CD4-positive, alpha-beta T cell treated with Interleukin-21 for 1 hour (primary cell): ENCODE results near the gene AFAP1L2.
"Not testable (repeated sequence)": the region's sequence is repeated elsewhere in the genome, so short reads cannot be mapped to it uniquely, and the experiment has no call there.

ENCODE experiments used
- DNase-seq: peaks from one replicate; pipeline ENCODE4 v3.0.0-alpha.2; 2020

Gene AFAP1L2

DNA sequence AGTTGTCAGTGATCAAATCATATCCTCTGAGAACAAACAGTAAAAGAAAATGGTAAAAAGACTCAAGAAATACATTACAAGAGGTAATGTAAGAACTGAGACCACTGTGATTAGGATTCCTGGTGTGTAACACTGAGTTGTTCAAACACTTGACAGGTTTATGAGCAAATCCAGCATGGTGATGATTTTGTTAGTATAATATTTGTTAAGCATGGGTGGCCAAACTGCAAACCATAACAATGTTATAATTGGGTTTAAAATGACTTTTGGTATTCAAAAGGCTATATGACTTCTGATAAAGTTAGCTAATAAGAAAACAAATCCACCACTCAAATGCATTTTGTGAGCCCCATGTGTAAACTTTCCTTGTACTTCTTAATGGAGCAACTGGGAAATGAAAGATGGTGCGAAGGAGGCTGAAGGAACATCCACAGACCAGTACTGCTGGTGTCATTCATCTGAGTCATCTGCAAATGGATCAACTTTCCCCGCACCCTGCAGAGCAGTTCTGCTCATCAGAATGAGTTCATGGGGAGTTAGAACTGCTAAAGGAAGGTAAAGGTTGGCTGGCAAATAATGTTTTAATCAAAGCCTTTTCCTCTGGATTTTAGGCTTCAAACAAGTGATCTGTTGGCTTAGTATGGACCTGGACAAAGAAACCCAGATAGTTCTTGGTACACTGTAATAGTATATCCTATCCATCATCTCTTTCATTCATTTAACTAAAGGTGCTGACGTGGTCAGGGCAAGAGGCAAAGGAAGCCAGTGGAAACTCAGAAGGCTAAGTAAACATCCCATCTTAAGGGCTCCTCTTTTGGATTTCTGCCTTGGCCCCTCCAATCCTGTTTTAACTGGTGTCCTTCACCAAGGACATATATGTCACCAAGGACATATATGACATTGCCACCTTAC, 45.0 kb downstream of the AFAP1L2 start:
- no peak for DNase-seq

DNA sequence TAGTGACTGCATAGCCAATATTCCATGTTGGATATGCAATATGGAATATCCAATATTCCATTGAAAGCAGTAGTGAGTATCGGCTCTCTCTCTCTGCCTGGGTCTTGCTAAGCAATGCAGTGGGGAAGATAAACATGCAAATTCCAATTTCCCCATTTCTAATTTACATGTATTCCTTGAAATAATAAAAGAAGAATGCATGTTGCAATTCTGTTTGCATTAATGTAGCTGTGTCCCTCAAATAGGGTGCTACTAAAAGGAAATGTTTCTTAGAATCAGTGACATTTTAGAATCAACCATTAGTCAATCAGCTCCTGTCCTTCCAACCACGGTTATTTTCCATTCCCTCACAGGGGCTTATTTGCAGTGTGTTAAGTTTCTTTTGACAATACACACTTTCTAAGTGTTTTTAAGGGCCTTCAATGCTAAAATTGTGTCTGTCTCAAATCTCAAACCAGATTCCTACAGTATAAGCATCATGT, 46.7 kb downstream of the AFAP1L2 start:
- DNase-seq = no peak

DNA sequence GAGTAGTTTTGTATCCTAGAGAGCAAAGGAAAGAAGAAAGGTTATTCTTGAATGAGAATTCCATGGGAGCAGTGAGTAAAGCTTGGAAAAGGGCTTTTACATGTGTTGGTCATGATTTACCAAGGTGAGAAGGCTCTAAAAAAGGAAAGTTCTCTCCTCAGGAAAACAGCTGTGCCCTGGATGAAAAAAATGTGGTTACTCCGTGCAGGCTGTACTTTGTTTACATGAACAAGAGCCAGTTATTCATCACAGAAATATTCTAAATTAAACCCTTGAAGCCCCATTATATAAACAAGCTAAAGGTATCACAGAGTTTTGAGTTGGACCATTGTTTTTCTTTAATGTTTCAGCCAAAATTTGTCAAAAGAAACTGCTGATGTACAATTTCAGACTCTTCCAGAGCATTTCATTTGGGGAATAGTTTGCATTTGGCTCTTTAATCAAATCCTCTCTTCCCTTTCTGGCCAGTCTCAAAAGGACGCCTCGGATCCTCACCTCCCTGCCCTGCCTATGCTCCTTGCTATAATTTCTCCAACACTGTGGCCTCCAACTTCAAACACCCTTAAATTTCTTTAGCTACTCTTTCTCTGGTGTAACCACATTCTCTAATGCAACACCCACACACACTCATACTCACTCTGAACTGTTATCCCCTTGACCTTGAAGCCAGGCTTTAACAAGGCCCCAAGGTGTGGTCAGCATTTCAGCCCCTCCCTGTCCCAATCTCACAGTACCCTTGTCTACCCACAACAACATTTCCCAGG, 47.4 kb downstream of the AFAP1L2 start:
- DNase-seq = no peak

DNA sequence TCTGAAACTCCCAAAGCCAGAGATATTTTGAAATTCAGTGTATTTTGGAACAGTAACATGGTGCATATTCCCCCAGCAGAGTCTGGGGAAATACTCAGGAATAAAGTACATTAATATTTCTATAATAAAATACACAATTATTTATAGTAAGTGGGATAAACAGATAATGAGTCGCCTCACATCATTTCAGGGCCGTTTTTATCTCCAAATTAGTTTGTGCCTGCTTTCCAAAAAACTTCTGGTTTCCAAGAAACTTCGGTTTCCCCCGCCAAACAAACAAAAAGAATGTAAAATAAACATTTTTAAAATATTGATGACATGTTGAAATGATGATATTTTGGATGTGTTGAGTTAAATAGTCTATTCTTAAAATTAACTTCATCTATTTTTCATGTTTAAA, 48.2 kb downstream of the AFAP1L2 start:
- DNase-seq = no peak

DNA sequence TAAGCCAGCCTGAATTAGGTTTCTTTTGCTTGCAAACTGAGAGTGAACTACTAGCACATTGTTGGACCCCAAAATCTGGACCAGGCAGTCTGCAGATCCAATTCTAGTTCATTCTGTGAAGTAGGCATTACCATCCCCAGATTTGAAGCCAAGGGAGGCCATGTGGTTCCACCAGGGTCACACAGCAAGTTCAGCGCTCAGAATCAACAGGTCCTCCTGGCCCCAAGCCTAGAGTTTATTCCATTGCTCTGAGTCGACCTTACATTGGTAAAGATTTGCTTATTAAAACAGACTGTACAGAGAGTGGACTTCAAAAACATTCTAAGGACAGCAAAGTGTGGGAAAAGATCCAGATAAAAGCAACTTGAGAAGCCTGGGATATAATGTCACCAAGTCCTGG, 50.9 kb downstream of the AFAP1L2 start:
- DNase-seq = no peak

DNA sequence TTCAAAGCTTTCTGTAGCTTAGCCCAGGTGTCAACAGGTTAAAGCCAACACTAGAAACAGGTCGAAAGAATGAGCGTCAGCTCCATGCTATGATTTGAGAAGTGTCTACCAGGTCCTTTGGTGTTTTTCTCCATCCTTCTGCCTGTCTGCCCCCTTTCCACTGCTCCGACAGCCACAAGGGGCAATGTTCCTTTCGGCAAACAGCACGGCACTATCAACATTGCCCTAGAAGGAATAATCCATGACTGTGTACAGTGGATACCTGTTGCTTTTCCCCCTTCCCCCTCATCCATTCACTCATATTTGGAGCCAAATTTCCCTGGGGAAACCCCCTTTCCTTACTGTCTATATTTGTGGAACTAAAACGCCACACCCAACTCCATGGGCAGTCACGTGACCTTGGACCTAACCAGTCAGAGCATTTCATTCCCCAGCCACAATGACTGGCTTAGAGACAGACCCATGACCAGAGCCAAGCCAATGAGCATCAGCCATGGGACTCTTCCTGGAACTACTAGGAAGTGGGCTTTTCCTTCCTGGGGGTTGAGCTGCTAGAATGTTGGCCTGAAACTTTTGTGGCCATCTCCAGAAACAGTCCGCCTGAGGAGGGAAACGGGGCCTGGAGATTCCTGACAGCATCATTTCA, 51.5 kb downstream of the AFAP1L2 start:
- DNase-seq = no peak

DNA sequence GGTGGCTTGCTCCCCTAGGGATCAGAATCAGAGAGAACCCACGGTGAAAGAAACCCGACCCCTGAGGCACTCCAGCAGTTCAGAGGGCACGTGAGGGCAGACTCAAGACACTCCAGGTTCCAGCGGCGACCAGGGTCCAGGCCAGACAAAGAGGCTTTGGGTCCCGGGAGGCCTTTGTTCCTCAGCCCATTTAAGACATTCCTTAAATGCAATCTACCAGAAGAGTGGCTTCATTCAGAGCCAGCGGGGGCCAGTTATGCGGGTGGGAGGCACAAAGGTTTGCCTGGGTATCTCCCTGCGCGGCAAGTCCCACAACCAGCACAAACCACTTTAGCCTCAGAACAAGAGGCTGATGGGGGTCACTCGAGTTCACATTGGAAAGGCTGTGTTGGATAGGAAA, 53.6 kb downstream of the AFAP1L2 start:
- no peak for DNase-seq

DNA sequence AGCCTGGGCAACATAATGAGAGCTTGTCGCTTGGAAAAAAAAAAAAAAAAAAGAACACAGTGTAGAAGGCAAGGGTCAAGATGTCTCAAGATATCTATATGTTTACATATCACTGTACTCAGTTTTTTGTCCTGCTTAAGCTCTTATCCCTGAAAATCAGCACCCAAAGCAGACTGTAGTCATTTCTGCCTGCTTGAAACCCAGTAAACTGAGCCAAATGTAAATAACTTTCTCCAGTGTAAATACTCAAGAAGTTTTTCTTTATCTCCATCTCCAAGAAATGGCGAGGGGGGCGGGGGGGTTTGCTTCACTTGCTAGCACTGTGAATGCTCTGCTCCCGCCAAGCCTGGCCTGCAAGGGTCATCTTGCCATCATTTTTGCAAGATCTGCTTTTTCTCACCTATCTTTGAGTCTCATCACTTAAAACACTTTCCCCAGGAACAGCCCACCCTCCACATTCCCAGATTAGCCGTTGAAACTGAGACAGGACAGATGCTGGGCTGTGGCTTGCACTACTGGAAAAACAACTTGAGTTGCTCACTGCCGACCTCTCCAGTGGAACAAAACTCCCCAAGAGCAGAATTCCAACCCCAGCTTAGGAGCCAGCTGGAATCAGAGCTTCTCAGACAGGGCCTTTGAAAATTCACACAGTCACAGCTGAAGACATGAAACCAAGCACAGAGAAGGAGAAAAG, 54.6 kb downstream of the AFAP1L2 start:
- no peak for DNase-seq

DNA sequence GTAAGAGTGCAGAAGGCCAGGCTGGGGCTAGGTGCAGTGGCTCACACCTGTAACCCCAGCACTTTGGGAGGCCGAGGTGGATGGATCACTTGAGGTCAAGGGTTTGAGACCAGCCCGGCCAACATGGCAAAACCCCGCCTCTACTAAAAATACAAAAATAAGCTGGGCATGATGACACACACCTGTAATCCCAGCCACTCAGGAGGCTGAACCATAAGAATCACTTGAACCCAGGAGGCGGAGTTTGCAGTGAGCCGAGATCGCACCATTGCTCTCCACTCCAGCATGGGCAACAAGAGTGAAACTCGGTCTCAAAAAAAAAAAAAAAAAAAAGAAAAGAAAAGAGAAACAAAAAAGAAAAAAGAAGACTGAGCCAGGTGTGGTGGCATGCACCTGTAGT, 55.2 kb downstream of the AFAP1L2 start:
- DNase-seq = not testable (repeated sequence)

DNA sequence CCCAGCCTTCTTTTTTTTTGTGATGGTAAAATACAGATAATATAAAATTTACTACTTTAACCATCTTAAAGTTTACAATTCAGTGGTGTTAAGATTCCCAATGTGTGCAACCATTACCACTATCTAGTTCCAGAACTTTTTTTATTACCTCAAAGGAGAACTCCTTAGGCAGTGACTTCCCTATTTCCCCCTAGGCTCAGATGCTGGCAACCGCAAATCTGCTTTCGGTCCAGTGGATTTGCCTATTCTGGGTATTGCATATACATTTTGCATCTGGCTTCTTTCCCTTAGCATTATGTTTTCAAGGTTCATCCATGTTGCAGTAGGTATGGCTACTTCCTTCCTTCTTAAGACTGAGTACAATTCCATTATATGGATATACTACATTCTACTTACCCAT, 56.5 kb downstream of the AFAP1L2 start:
- DNase-seq = no peak

DNA sequence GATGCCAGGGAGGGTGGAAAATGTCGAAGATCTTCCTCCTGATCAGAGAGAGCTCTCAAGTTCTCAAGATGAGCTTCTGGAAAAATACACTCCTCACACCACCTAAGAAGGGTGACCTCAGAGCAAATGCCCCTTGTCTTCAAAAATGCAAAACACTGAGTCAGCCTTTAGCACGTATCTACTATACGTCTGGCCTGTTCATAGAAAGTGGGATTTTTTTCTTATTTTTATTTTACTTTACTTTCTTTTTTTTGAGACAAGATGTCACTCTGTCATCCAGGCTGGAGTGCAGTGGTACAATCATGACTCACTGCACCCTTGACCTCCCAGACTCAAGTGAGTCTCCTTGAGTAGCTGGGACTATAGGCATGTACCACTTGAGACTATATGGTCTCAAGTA, 57.1 kb downstream of the AFAP1L2 start:
- no peak for DNase-seq

DNA sequence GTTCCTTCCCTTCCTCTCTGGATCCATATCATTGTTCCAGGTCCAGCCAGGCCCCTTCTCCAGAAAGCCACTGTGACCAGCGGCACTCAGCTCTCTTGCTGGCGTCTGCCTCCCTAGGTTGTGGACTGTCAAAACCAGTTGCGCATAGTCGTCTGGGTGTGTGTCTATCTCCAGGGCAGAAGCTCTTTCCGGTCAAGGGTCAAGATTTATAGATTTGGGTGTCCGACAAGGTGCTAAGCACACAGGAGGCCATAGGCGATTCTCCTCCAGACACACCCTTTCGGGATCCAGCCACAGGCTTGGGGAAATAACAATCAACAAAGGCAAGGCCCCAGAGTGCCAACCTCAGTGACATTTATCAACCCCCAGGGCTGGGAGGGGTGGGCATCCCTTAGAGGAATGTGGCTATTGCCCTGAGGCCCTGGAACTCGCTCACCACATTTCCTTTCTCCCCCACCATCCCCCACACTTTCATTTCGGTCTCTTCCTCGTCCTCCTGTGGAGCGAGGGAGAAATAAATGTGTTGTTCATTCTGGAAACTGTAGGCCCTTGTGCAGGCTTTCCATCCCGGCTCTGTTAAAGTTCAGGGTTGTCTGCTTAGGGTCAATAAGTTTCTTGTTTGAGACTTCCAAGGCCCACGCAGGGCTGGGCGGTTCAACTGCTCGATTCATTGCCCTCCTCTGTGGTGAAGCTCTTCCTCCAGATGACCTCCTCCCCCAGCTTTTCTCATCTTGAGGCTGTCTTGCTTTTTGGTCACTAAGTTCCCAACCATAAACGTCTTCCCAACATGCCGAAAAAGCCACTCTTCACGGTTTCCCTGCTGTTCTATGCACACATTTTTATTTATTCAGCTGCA, 57.9 kb downstream of the AFAP1L2 start:
- no peak for DNase-seq

DNA sequence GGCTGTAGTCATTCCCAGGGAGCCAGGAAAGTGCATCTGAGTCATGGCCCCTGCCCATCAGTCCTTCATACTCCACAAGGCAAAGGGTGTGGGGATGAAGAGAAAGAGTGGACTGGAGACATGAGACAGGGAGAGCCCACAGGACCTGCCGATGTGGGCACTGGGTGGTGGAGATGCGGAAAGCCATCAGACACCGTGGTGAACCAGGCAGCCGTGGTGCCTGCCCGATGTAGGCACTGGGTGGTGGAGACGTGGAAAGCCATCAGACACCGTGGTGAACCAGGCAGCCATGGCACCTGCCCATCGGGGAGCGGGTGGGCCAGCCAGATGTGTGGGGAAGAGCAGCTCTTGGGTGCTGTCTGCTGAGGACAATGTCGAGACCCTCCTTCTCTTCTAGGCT, 58.6 kb downstream of the AFAP1L2 start:
- no peak for DNase-seq

DNA sequence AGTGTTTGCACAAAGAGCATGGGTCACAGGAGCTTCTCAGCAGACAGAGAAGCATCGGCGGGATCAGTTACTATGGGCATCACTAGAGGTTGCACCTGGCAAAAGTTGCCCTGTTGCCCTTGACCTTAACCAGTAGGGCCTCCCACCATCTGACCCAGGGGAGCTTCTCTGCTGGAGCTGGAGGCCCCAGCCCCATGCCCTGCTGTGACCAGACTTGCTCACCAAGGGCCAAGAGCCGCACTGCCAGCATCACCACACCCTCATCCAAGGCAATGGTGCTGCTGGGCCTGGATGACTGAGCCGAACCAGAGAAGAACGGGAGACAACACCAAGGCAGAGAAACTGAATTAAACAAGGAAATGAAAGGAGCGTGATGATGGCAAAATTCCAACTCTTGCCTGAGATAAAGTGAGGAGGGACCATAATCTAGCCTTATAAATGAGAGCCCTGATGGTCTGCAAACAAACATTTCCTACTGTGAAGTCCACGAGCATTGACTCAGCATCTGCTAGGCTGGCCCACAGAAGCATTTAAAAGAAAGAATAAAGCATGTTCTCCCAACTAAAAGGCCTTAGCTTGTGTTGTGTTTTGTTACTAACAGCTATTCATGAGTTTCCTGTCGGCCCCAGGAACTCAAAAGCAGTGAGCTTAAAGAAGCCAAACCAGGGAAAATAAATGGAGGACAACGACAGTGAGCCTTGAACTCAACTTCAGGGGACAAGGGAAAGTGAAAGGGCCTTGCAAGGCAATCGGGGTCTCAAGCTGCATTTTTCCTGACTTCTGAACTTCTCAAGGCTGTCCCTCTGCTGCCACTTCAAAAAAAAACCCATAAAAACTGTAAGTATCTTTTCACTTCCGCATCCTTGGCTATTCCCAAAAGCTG, 60.4 kb downstream of the AFAP1L2 start:
- no peak for DNase-seq

DNA sequence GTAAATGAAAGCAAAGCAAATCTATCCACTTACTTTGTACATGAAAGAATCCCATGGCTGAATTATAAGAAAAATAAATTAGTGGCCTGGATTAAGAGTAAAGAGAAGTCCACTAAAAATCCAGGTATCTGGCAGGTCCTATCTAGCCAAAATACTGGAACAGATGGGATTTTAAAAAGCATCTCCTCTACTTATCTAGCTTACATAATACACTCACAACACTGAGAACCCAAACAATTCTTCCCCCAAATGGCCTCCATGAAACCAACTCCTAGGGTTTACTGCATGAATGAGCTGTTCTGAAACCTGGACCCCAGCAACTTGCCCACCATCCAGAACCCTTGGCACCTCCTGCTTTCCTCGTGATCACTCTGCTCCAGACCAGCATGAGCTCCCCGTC, 61.3 kb downstream of the AFAP1L2 start:
- DNase-seq = no peak

DNA sequence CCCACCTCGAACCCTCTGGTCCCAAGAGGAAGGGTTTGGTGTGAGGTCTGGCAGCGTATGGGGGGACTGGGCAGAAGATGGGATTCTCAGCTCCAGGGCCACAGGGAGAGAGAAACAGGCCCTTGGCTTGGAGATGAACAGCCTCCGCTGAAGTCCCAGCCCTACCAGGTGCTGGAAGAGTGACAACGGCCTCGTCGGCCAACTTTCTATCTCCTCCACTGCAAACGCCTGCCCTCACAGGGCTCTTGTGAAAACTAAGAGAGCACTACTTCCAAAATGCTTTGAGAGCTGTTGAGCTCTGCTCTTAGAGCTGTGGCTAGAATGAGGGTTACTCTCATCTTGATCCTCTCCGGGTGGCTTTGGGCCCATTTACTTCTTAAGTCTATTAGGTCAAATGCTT, 63.5 kb downstream of the AFAP1L2 start:
- DNase-seq = no peak

DNA sequence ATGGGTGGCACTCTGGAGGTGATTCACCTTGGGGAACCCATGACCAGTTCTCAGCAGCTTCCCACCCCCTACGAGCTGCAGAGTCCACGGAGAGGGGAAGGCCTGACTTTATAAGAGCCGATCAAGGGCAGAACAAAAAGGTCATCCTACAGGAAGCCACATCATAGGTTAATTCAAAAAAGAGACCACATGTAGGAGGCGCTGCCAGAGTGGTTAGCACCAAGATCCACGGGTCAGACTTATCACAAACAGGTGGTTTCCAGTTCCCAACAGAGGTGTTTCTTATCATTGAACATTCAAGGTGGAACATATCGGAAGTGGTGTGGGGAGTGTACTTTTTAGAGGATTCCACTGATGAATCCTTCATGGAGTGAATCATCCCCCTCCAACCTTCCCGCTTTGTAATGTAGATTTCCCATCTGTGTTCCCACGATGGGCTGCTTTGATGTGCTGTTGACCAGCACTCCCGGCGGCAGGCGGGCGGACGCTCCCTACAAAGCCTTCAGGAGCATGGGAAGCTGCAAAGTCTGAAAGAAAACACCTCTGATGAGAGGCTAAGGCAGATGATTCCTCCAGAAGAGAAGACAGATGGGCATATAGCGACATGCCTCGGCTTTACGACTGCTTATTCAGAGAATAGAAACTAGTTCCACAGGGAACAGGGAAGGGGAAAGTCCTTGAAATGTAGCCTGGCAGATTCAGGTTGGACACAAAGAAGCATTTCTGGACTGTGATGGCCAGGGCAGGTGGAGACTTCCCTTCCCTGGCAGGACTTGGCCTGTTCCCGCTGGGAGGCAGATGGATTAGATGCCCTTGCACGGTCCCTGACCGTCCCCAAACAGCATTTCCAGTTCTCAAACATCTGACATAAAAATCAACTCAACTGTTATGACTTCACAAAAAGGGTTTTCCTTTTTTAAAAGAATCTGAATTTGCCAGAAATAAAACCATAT, 66.5 kb downstream of the AFAP1L2 start:
- DNase-seq = no peak

DNA sequence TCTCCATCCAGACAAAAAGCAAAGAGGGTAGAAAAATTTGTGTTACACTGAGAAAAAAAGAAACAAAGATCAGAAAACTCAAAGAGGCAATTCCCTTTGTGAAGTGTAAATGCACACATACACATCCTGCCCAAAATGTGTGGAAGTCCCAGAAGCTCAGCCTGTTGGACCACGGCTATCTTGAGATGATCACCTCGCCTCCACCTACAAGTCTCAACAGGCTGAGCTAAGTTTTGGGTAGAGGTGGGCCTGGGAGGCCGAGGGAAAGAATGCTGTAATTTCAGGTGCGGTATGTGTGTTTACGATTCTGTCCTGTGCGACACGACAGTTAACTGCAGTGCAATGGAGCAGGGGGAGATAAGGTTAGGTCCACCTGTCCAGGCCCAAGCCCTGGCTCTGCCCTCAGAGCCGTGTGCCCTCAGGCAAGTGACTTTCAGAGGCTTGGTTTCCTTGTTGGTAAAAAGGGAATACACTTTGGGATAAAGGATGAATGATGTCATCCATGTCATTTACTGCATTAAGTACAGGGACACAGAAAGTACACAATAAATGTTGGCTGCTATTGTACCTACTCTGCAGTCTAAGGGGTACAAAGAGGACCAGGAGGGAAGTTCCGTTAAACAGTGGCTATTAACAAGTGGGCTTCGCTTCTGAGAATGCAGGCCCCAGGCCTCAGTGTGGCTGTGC, 67.3 kb downstream of the AFAP1L2 start:
- no peak for DNase-seq

DNA sequence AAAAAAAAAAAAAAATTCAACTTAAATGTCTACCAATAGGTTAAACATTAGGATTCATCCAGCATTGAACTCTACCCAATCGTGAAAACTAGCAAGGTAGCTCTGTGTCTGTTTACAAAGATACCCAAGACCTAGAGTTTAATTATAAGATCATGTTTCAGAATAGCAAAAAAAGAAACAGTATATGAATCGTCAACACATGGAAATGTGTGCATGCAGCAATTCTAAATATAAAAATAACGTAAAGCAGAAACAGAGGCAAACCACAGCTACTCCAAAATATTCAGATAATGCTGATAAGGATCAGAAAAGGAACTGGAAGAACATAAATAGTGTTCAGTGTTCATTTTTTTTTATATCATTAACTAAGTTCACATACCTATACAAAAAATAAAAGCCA, 68.7 kb downstream of the AFAP1L2 start:
- DNase-seq = no peak
